Eye (tissue), 1 donor: ENCODE results near the gene UBE2D2.

Source experiments
- DNase-seq: peaks from one replicate; pipeline ENCODE4 v3.0.0-alpha.2; 2015

Gene UBE2D2

GRCh38 chr5:139663207-139664085 lies 102.3 kb downstream of the UBE2D2 start:
- no peak for DNase-seq

GRCh38 chr5:139664086-139664693 lies 103.1 kb downstream of the UBE2D2 start:
- DNase-seq = no peak

DNA sequence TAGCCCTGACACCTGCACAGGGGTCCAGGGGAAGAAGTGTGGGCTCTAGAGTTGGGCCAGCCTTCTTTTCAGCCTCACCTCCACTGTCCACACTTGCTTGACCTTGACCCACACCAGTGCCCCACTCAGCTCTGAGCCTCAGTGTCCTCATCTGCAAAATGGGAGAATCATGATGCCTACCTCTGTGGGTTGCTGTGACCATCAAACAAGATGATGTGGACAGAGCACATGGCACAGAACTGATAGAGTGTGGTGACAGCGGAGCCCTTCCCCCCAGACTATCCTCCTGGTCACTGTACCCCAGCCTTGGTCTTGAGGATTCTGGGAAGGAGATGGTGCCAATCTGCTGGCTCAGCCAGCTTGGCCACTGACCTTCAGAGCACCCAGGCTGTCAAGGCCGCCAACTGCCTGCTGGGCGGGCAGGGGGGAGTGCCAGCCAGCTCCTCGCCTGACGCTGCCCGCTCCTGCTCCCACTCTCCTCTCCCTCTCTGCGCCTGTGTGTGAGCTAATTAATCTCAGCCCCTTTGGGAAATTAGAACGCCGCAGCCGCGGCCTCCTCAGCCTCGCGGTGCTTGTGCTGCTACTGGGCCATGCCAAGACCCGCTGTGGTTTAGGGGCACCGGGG lies 103.7 kb downstream of the UBE2D2 start:
- no peak for DNase-seq

DNA sequence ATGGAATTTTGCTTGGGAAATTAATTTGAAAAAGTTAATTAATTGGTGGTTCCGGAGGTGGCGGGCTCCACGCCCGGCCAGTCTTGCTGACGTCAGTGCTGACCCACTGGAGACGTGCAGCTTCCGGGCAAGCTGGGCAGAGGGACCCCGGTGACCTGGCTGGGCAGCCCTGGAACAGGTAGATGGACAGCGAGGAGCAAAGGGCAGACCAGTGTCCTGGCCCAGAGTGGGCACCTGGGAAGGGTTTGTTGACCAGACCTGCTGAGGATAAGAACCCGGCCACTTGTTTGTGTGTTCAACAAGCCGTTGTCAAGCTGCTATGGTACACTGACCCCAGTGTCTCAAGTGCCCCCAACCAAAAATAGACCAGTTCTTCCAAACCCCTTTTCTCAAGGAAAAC lies 104.5 kb downstream of the UBE2D2 start:
- no peak for DNase-seq

DNA sequence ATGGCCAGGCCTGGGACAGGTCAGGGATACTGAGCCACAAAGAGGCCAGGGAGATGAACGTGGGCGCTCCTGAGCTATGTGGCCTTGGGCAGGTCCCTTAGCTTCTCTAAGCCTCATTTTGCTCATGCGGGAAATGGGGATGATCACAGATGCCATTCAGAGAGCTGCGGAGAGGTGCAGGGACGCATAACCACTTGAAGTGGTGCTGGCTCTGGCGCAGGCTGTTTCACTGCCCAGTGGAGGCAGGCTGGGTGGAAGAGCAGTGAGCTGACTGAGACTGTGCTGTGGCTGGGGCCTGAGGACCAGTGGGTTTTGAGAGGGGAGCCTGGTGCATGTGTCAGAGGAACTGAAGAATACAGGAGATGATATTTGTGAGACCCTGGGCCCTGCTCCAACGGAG lies 105.4 kb downstream of the UBE2D2 start:
- no peak for DNase-seq

GRCh38 chr5:139667001-139667729 lies 106.0 kb downstream of the UBE2D2 start:
- DNase-seq = peak; percentile 11

DNA sequence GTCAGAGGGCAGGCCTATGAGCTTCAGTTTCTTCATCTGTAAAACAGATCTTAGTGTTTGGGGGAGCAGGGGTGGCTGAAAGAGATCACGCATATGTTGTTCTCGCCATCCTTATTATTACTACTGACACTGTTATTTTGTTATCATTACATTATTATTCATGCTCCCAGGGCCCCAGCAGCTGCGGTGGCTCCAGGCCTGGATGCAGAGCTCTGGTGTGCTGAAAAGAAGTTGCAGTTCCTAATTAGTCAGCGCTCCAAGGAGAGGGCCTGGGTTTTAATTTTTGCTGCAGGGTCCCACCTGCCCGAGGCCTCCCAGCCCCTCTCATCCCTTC lies 106.6 kb downstream of the UBE2D2 start:
- no peak for DNase-seq

- DNase-seq = peak; percentile 87
These were observed 107.1 kb downstream of the UBE2D2 start for GRCh38 chr5:139668064-139668880.

GRCh38 chr5:139668924-139669661 lies 108.0 kb downstream of the UBE2D2 start:
- no peak for DNase-seq

- DNase-seq = peak; percentile 86
These were observed 108.7 kb downstream of the UBE2D2 start for GRCh38 chr5:139669662-139670368.

GRCh38 chr5:139670369-139671095 lies 109.4 kb downstream of the UBE2D2 start:
- peak; percentile 83 for DNase-seq

- DNase-seq = peak; percentile 58
These were observed 110.1 kb downstream of the UBE2D2 start for GRCh38 chr5:139671096-139671841.

DNA sequence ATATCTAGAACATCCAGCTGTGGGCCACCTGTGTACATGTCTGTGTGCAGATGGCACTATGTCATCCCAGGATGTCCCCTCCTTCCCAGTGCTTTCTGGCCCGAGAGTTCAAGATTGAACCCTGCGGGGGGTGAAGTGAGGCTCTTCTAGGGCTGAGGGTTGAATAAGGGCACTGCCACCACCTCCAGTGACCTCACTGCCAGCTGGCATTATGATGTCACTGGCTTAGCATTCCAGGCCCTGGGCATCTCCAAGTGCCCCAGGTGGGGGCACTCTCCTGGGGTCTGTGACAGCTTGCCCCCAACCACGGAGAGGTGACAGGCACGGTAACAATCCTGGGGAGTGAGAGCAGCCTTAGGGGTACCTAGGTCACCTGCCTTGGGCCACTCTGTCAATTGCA lies 114.1 kb downstream of the UBE2D2 start:
- peak; percentile 12 for DNase-seq

DNA sequence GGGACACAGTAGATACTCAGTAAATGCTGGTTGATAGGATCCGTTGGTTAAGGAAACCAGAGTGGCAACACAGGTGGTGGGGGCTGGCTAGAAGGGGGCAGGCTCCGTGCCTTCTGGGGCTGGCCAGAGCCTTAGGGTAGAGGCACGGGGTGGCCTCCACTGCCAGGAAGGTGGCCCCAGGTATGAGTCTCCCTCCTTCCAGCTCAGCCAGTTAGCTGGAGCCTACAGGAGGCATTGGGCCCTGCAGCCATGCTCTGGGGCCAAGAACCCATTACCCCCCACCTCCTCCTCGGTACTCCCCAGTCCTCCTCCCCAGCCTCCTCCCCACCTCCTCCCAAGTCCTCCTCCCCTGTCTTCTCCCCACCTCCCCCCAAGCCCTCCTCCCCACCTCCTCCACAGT lies 114.7 kb downstream of the UBE2D2 start:
- DNase-seq = no peak

GRCh38 chr5:139676406-139676805 lies 115.3 kb downstream of the UBE2D2 start:
- peak; percentile 65 for DNase-seq

DNA sequence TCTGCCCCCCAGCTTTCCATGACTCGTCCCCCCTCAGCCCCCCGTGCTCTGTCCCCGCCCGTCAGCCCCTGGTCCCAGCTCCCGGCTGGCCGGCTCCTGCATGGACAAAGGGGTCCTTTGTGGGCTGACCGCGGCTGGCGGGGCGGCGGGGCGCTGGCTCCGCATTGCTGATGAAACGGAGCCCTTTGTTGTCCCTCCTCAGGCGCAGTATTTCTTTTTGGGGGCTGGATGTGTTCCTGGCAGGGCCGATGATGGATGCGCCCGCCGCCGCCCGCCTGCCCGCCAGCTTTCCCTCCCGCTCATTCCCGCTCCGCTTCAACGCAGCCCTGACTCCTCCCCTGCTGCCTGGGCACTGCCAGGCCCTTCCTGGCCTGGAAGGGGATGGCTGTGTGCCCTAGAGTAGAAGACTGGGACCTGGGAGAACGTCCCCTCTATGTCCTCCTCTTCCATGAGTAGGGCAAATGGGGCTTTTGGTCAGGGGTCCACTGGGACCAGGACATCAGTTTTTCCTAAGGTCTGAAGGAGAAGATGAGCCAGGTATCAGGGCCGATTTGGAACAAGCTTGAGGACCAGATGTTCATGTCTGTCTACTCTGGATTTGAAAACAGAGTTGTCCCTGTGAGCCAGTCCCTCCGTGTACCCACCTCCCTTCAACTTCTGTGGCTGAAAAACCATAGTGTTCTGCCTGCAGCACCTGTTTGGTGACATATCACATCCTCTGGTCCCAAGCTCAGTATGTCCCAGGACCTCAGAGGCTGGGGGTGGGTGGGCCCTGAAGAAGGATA lies 116.0 kb downstream of the UBE2D2 start:
- peak; percentile 77 for DNase-seq
